Activated naive CD8-positive, alpha-beta T cell treated with anti-CD3 and anti-CD28 coated beads, Interleukin-2, amount 50 U/mL, for 24 hours (primary cell): ENCODE measurements around the gene AMN.
A peak's percentile ranks its signal among the peaks of the same experiment; 100 is the strongest.

Source experiments
- ATAC-seq: fragments of 150-1000 bp; cut with Tn5 transposase; one replicate; pipeline ENCODE4 v1.10.0; 2021
- DNase-seq: peaks from one replicate; pipeline ENCODE4 v3.0.0; 2021
- H3K27ac Mint-ChIP-seq: one replicate; pipeline ENCODE4 v1.8.0; 2021; ENCODE audit warnings: mild to moderate bottlenecking, mixed read lengths
- H3K27me3 Mint-ChIP-seq: one replicate; pipeline ENCODE4 v1.8.0; 2021; ENCODE audit warnings: mixed read lengths
- H3K36me3 Mint-ChIP-seq: one replicate; pipeline ENCODE4 v1.8.0; 2021; ENCODE audit warnings: low read depth, mixed read lengths
- H3K4me1 Mint-ChIP-seq: one replicate; pipeline ENCODE4 v1.8.0; 2021; ENCODE audit warnings: mixed read lengths
- H3K4me3 Mint-ChIP-seq: one replicate; pipeline ENCODE4 v1.8.0; 2021; ENCODE audit warnings: mild to moderate bottlenecking, moderate library complexity, mixed read lengths
- H3K9me3 Mint-ChIP-seq: one replicate; pipeline ENCODE4 v1.8.0; 2021; ENCODE audit warnings: mixed read lengths

Gene AMN

GRCh38 chr14:102966681-102967505 lies 44.4 kb downstream of the AMN start:
- Mint-ChIP-seq H3K27me3 (no peaks in the 10 kb centered on the region), H3K9me3 (no peaks in the 10 kb centered on the region), H3K27ac (no peak overlapping the region), H3K36me3 (no peaks in the 10 kb centered on the region), H3K4me1 (no peaks in the 10 kb centered on the region), H3K4me3 (no peak overlapping the region)
- DNase-seq (no peak), ATAC-seq (no peak)

DNA sequence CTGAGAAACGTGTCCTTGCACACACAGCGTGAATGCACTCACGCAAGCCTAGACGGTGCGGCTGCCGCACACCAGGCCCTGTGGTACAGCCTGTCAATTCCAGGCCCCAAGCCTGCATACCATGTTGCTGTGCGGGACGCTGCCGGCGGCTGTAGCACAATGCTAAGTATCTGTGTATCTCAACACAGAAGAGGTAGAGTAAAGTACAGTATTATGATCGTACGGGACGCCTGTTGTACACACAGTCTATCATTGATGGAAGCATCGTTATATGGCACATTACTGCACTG lies 45.0 kb downstream of the AMN start:
- no peaks in the 10 kb centered on the region for H3K36me3 Mint-ChIP-seq
- H3K4me3 Mint-ChIP-seq: no peak overlapping the region
- no peaks in the 10 kb centered on the region for H3K4me1 Mint-ChIP-seq
- DNase-seq (no peak), ATAC-seq (no peak)
- H3K27me3 Mint-ChIP-seq: no peaks in the 10 kb centered on the region
- no peak overlapping the region for H3K27ac Mint-ChIP-seq
- no peaks in the 10 kb centered on the region for H3K9me3 Mint-ChIP-seq

- Mint-ChIP-seq H3K27me3 (no peaks in the 10 kb centered on the region), H3K36me3 (no peaks in the 10 kb centered on the region), H3K27ac (no peak overlapping the region), H3K9me3 (no peaks in the 10 kb centered on the region), H3K4me3 (no peak overlapping the region), H3K4me1 (no peaks in the 10 kb centered on the region)
- DNase-seq: no peak
- no peak for ATAC-seq
Observed at GRCh38 chr14:102968306-102968705, 45.8 kb downstream of the AMN start.

GRCh38 chr14:102969060-102969791 lies 46.8 kb downstream of the AMN start:
- Mint-ChIP-seq H3K27me3 (no peaks in the 10 kb centered on the region), H3K4me1 (no peaks in the 10 kb centered on the region), H3K4me3 (no peak overlapping the region), H3K27ac (no peak overlapping the region), H3K36me3 (no peaks in the 10 kb centered on the region), H3K9me3 (no peaks in the 10 kb centered on the region)
- ATAC-seq (no peak), DNase-seq (no peak)

DNA sequence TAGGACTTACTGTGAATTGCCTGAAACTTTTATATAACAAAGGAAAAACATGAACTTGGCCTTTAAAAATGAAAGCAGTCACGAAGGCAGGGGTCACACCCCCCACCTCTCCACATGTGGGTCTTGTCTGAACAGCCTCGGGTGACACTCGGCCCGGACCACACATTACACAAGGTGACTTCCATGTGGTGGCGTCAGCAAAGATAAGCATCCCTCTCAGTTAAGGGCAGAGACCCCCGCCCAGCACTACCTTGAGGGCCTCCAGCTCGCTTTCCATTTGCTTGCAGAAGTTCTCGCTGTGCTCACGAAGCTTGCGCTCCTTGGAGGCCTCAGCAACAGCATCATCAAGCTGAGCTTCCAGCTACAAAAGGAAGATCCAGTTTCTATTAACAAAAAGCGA lies 47.4 kb downstream of the AMN start:
- H3K4me1 Mint-ChIP-seq: no peaks in the 10 kb centered on the region
- no peaks in the 10 kb centered on the region for H3K36me3 Mint-ChIP-seq
- H3K4me3 Mint-ChIP-seq: no peak overlapping the region
- H3K27ac Mint-ChIP-seq: no peak overlapping the region
- H3K27me3 Mint-ChIP-seq: no peaks in the 10 kb centered on the region
- ATAC-seq: no peak
- H3K9me3 Mint-ChIP-seq: no peaks in the 10 kb centered on the region
- no peak for DNase-seq

DNA sequence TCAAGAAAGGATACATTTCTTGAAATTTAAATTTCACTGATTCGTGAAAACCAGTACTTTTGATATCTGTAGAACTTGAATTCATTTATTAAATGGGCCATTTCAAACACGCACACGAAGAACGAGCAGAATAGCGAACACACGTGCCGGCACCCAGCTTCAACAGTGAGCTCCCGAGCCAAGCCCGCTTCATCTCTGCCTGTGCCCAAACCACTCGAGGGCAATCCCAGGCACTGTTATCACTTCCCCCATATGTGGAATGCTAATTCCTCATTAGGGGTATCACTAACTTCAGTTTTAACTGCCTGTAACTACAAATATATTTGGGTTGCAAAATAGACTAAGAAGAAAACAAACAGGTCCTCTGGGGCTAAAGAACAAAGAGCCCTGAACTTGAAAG lies 48.0 kb downstream of the AMN start:
- Mint-ChIP-seq H3K4me1 (no peaks in the 10 kb centered on the region), H3K4me3 (no peak overlapping the region), H3K27me3 (no peaks in the 10 kb centered on the region), H3K9me3 (no peaks in the 10 kb centered on the region), H3K27ac (no peak overlapping the region), H3K36me3 (no peaks in the 10 kb centered on the region)
- no peak for ATAC-seq
- DNase-seq: no peak

DNA sequence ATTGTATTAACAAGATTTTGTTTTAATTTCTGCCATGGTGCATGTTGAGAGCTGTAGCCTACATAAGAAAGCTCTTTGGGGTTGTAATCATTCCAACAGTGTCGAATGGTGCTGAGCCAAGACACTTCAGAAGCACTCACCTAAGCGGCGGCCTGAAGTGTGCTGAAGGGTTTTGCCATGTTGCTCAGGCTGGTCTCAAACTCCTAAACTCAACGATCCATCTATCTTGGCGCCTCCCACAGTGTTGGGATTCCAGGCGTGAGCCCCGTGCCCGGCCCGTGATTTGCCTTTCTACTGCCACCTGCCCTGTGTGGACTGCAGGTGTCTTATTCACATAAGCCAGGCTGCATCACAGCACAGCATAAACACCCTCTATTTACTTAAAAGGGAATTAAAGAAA lies 48.9 kb downstream of the AMN start:
- Mint-ChIP-seq H3K27me3 (no peaks in the 10 kb centered on the region), H3K4me1 (no peaks in the 10 kb centered on the region), H3K27ac (no peak overlapping the region), H3K4me3 (no peak overlapping the region), H3K36me3 (no peaks in the 10 kb centered on the region), H3K9me3 (no peaks in the 10 kb centered on the region)
- ATAC-seq: no peak
- DNase-seq: no peak

DNA sequence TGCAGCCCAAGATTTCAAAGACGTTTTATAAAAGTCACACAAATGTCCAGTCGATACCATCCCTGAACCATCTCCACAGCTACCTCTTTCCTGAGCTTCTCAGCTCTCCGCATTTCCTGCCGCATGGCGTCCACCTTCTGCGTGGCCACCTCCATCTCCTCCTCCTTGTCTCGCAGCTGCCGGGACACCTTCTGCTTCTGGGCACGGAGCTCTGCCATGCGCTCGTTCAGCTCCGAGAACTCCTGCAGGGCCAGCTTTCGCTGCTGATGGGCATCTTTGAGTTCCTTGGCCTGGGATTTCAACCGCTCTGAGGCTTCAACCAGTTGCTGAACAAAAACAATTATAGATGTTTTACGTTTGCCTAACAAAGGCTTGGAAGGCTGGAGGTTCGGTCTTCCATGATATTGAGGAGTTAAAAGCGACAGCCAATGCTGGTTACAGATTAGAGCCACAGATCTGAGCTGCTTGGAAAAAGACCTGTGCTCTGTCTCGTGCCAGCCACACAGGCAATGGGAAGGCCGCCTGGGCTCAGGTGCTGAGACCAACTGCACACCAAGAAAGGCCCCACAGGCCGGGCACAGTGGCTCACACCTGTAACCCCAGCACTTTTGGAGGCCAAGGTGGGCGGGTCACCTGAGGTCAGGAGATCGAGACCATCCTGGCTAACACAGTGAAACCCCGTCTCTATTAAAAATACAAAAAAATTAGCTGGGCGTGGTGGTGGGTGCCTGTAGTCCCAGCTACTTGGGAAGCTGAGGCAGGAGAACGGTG lies 49.6 kb downstream of the AMN start:
- Mint-ChIP-seq H3K36me3 (no peaks in the 10 kb centered on the region), H3K4me3 (no peak overlapping the region), H3K27me3 (no peaks in the 10 kb centered on the region), H3K27ac (peak overlapping the region; percentile 40), H3K9me3 (no peaks in the 10 kb centered on the region), H3K4me1 (no peaks in the 10 kb centered on the region)
- ATAC-seq: no peak
- DNase-seq: no peak

DNA sequence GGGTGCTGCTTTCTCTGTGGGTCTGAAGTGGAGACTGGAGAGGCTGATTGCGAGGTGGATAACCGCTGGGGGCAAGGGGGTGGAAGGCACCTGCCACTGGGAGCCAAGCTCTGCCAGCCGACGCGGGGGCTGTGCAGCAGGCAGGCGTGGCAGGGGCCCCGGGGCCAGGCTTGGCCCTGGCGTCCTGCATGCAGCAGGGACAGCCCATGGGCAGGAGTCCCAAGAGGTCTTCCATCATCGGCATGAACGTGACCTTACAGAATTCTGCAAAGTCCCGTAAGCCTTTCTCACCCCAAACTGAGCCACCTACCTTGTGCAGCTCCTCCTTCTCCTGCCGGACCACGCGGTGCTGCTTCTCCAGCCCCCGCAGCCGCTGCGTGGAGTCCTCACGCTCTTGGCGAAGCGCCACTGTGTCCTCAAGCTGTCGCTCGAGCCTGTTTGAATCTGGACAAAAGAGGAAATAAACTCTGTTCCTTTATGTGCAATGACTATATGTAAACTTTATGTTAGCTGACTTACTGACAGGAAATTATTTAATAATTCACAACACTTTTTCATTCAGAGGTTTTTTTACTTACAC lies 51.3 kb downstream of the AMN start:
- Mint-ChIP-seq H3K36me3 (no peaks in the 10 kb centered on the region), H3K9me3 (no peaks in the 10 kb centered on the region), H3K4me1 (no peaks in the 10 kb centered on the region), H3K27ac (no peak overlapping the region), H3K4me3 (no peak overlapping the region), H3K27me3 (no peaks in the 10 kb centered on the region)
- no peak for ATAC-seq
- DNase-seq: no peak

DNA sequence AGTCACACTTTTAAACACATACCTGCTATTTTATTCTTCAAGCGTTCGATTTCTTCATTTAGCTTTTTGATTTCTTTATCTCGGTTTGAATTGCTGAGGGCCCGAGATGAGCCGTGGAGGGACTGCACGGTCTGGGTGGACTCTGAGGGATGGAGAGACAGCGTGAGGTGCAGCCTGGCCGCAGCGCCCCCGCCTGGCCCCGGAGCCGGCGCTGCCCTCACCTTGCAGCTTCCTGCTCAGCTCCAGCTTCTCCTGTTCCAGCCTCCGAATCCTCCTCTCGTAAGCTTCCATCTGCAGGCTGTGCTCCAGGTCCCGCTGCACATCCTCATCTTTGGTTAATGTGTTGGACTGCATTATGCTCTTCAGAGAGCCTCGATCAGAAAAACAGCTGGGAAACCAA lies 53.2 kb downstream of the AMN start:
- Mint-ChIP-seq H3K27me3 (no peaks in the 10 kb centered on the region), H3K9me3 (no peaks in the 10 kb centered on the region), H3K4me1 (peaks cover 6% of the 10 kb centered on the region), H3K27ac (no peak overlapping the region), H3K36me3 (no peaks in the 10 kb centered on the region), H3K4me3 (no peak overlapping the region)
- no peak for DNase-seq
- ATAC-seq: no peak

DNA sequence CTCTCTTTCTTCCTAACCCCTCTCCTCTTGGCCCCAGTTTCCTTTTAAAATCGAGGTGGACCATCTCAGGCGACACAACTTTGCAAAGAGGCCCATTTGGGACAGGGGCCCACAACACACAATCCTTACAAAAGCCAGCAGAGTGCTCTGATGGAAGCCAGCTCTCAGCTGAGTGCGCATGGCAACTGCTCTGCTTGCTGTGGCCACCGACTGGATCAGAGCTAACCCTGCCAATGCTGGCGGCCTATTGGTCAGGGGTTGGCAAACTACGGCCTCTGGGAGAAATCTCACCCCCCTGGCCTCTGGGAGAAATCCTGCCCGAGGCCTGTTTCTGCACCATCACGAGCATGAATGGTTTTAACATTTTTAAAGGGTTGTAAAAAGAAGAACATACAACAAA lies 55.0 kb downstream of the AMN start:
- no peaks in the 10 kb centered on the region for H3K27me3 Mint-ChIP-seq
- H3K27ac Mint-ChIP-seq: no peak overlapping the region
- no peak for ATAC-seq
- no peak overlapping the region for H3K4me3 Mint-ChIP-seq
- H3K4me1 Mint-ChIP-seq: peaks cover 6% of the 10 kb centered on the region
- H3K36me3 Mint-ChIP-seq: no peaks in the 10 kb centered on the region
- DNase-seq: no peak
- no peaks in the 10 kb centered on the region for H3K9me3 Mint-ChIP-seq

GRCh38 chr14:102979406-102979805 lies 56.9 kb downstream of the AMN start:
- Mint-ChIP-seq H3K9me3 (no peaks in the 10 kb centered on the region), H3K4me3 (no peak overlapping the region), H3K4me1 (peaks cover 6% of the 10 kb centered on the region), H3K36me3 (no peaks in the 10 kb centered on the region), H3K27me3 (no peaks in the 10 kb centered on the region), H3K27ac (no peak overlapping the region)
- DNase-seq: peak; percentile 5
- ATAC-seq: peak; percentile 73

GRCh38 chr14:102980409-102980810 lies 57.9 kb downstream of the AMN start:
- no peak for ATAC-seq
- Mint-ChIP-seq H3K36me3 (no peaks in the 10 kb centered on the region), H3K27ac (no peak overlapping the region), H3K4me1 (peaks cover 6% of the 10 kb centered on the region), H3K4me3 (no peak overlapping the region), H3K9me3 (no peaks in the 10 kb centered on the region), H3K27me3 (no peaks in the 10 kb centered on the region)
- DNase-seq: no peak
